Measurements from ENCODE around the gene STAC3.

Gene STAC3

GRCh38 chr12:57254506-57255280 is 3.7 kb upstream of the STAC3 start:
- H3K4me3 ChIP-seq (ENCODE audit: low read length in 2 of 2) = no peak overlapping the region
- H3K4me1 ChIP-seq (ENCODE audit: control insufficient read depth, insufficient read depth, low read length) = no peaks in the 10 kb centered on the region
- H3K27ac ChIP-seq (ENCODE audit: low read length) = no peak overlapping the region
- H3K27me3 ChIP-seq (ENCODE audit: control insufficient read depth in 1 of 2, insufficient read depth in 2 of 2, low read length in 2 of 2) = no peaks in the 10 kb centered on the region
- no peak overlapping the region for H3K9ac ChIP-seq (ENCODE audit: low read length in 2 of 2)
- no peaks in the 10 kb centered on the region for H3K9me3 ChIP-seq (ENCODE audit: control insufficient read depth in 2 of 2, low read length in 2 of 2)
- H3K36me3 ChIP-seq (ENCODE audit: control insufficient read depth in 2 of 2, insufficient read depth in 2 of 2, low read length in 2 of 2) = peaks cover 36 to 37% of the 10 kb centered on the region in 2 donors

DNA sequence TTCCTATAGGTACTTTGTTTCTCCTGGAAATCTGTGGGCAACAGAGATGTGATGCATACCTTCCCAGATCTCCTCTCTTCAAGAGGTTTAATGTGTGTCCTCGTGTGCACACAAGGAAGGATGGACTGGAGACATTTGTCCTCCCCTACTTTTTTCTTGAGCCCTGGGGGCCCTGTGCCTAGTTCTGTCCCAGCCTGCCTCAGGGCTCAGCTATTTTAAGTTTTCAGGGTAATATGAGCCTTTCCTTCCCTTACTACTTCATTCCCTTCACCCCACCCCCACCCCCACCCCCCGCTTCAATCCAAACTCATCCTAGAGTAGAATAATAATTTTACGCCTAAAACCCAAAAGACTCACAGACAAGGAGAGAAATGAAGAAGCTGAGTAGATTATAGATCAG is 446 bp downstream of the STAC3 start:
- Histone ChIP-seq H3K4me3 (ENCODE audit: low read length in 2 of 2) (no peak overlapping the region), H3K9me3 (ENCODE audit: control insufficient read depth in 2 of 2, low read length in 2 of 2) (no peaks in the 10 kb centered on the region), H3K4me1 (ENCODE audit: control insufficient read depth, insufficient read depth, low read length) (no peaks in the 10 kb centered on the region), H3K9ac (ENCODE audit: low read length in 2 of 2) (no peak overlapping the region), H3K27ac (ENCODE audit: low read length) (no peak overlapping the region), H3K27me3 (ENCODE audit: control insufficient read depth in 1 of 2, insufficient read depth in 2 of 2, low read length in 2 of 2) (peaks cover 4 to 10% of the 10 kb centered on the region in 2 donors), H3K36me3 (ENCODE audit: control insufficient read depth in 2 of 2, insufficient read depth in 2 of 2, low read length in 2 of 2) (peaks cover 5 to 8% of the 10 kb centered on the region in 2 donors)

DNA sequence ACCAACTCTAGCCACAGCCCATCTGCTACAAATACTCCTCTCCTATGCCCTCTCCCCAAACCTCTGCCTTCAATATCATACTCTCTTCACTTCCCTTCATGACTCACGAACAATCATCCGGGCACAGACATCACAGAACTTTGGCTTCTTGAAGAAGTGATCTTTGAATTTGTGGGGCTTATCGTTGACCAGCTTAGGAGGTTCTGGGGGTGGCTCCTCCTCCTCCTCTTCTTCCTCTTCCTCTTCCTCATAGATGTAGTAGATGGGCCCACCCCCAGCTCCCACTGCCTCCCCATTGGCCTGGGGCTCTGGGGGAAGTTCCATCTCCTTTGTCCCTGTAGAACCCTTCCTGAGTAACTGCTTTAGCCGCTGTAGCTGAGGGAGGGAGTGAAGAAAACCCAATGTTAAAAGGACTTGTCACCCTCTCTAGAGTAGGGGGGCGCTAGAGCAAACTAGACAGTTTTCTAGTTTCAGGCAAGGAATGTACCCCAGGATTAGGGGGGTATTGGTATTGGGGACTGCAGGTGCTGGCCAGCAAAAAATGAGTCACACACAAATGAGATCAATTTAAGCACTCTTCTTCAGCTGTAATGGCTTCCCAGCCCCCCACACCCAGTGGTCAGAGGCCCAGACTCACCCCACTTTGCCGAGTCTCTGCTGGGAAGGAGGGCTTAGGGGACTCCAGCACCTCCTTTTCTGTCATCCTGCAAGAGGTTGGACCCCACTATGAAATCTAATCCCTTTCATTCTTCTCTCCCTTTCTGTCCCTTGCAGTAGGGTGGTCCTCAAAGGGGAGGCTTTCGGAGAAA is 1.8 kb downstream of the STAC3 start:
- Histone ChIP-seq H3K4me1 (ENCODE audit: control insufficient read depth, insufficient read depth, low read length) (no peaks in the 10 kb centered on the region), H3K27me3 (ENCODE audit: control insufficient read depth in 1 of 2, insufficient read depth in 2 of 2, low read length in 2 of 2) (peaks cover 13% of the 10 kb centered on the region in 2 donors), H3K36me3 (ENCODE audit: control insufficient read depth in 2 of 2, insufficient read depth in 2 of 2, low read length in 2 of 2) (peaks cover 0 to 2% of the 10 kb centered on the region in 2 donors), H3K4me3 (ENCODE audit: low read length in 2 of 2) (no peak overlapping the region), H3K27ac (ENCODE audit: low read length) (no peak overlapping the region), H3K9ac (ENCODE audit: low read length in 2 of 2) (no peak overlapping the region), H3K9me3 (ENCODE audit: control insufficient read depth in 2 of 2, low read length in 2 of 2) (no peaks in the 10 kb centered on the region)

- peaks cover 33% of the 10 kb centered on the region in 2 donors for H3K27me3 ChIP-seq (ENCODE audit: control insufficient read depth in 1 of 2, insufficient read depth in 2 of 2, low read length in 2 of 2)
- no peak overlapping the region for H3K4me3 ChIP-seq (ENCODE audit: low read length in 2 of 2)
- no peaks in the 10 kb centered on the region for H3K36me3 ChIP-seq (ENCODE audit: control insufficient read depth in 2 of 2, insufficient read depth in 2 of 2, low read length in 2 of 2)
- H3K27ac ChIP-seq (ENCODE audit: low read length) = no peak overlapping the region
- H3K9me3 ChIP-seq (ENCODE audit: control insufficient read depth in 2 of 2, low read length in 2 of 2) = no peaks in the 10 kb centered on the region
- no peak overlapping the region for H3K9ac ChIP-seq (ENCODE audit: low read length in 2 of 2)
- peaks cover 18% of the 10 kb centered on the region for H3K4me1 ChIP-seq (ENCODE audit: control insufficient read depth, insufficient read depth, low read length)
Measured at GRCh38 chr12:57247041-57247440, 3.9 kb downstream of the STAC3 start.

DNA sequence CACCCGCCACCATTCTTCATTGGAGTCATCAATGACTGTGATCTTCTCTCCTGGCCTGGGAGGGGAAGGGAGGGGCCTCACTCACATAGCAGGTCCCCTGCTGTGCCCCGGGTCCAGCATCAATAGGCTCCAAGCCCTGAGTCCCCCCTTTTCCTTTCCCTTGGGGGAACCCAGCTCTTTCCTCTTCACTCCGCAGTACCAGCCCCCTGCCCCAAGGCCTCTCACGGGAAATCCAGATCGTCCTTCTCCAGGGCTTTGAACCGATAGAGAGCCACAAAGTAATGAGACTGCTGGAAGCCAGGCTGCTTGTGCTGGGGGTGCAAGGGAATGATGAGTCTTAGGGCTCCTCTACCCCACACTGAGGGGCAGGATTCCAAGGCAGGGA is 6.7 kb downstream of the STAC3 start:
- Histone ChIP-seq H3K4me3 (ENCODE audit: low read length in 2 of 2) (no peak overlapping the region), H3K9me3 (ENCODE audit: control insufficient read depth in 2 of 2, low read length in 2 of 2) (no peaks in the 10 kb centered on the region), H3K27me3 (ENCODE audit: control insufficient read depth in 1 of 2, insufficient read depth in 2 of 2, low read length in 2 of 2) (peaks cover 55 to 61% of the 10 kb centered on the region in 2 donors), H3K36me3 (ENCODE audit: control insufficient read depth in 2 of 2, insufficient read depth in 2 of 2, low read length in 2 of 2) (no peaks in the 10 kb centered on the region), H3K27ac (ENCODE audit: low read length) (no peak overlapping the region), H3K9ac (ENCODE audit: low read length in 2 of 2) (no peak overlapping the region), H3K4me1 (ENCODE audit: control insufficient read depth, insufficient read depth, low read length) (peaks cover 46% of the 10 kb centered on the region)

DNA sequence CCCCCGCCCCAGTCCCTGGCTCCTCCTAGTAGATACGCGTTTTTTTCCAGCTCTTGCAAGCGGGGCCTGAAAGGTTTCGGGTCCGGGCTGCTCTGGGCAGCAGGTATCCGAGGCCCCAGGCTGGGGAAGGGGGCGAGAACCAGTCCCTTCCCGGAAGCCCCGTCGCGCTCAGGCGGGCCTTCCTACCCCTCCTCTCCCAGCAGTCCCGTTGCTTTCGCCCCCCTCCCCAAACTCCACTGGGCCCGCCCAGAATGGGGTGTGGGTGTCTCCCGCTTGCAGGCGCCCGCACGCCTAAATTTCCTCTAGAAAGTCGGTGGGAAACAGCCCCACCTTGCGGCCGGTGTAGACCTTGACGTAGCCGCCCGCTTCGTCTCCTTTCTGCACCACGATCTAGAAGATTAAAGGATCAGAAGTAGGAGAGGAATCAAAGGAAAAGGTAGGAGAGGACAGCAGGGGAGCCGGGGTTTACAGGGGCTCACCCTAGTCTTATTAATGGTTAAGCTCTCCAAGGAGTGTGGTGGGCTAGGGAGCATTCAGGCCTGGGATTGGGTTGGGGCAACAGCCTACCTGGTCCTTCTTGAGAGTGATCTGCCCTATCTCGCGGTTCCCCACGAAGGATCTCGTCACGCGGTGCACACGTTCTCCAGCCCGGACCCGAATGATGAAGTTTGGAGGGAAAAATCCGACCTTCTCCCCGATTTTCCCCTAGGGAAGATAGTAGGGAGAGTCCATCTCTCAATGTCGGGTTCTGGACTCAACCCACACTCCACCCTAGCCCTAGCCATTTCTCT is 7.3 kb downstream of the STAC3 start:
- Histone ChIP-seq H3K27me3 (ENCODE audit: control insufficient read depth in 1 of 2, insufficient read depth in 2 of 2, low read length in 2 of 2) (peaks cover 56 to 61% of the 10 kb centered on the region in 2 donors), H3K9ac (ENCODE audit: low read length in 2 of 2) (no peak overlapping the region), H3K9me3 (ENCODE audit: control insufficient read depth in 2 of 2, low read length in 2 of 2) (no peaks in the 10 kb centered on the region), H3K36me3 (ENCODE audit: control insufficient read depth in 2 of 2, insufficient read depth in 2 of 2, low read length in 2 of 2) (no peaks in the 10 kb centered on the region), H3K4me3 (ENCODE audit: low read length in 2 of 2) (peak overlapping the region in 1 of 2 donors; percentile 40), H3K27ac (ENCODE audit: low read length) (no peak overlapping the region), H3K4me1 (ENCODE audit: control insufficient read depth, insufficient read depth, low read length) (peaks cover 51% of the 10 kb centered on the region)

DNA sequence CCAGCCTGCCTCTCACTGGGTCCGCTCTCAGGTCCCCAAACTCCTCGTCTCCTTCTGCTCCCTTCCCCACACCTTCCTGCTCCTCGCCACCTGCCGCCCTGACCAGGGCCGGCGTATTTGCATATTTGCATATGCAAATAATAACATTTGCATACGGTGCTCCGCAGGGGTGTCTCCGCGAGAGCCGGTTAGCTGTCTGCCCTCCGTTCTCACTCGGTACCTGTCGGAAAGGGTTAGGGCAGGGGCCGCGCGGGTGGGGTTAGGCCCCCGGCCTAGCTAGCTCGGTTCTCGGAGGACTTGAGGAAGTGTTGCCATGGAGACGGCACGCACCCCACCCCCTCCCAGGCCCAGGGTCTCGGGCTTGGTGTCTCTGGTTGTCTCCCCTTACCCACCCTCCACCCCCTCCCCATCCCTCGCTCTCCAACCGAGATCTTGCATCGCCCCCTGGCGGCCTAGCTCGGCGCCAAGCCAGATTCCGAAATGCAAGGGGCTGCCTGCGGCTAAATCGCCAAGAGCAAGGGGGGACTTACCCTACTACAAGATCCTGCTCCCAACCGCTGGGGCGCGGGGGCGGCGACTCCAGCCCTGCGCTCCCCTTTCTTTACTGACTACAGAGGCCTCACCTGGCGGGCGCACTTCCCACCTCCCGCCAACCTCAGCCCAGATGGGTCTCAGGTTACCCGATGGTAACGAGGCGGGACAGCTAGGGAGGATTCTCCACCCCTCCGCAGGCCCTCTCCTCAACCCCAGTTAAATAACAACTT is 8.1 kb downstream of the STAC3 start:
- H3K36me3 ChIP-seq (ENCODE audit: control insufficient read depth in 2 of 2, insufficient read depth in 2 of 2, low read length in 2 of 2) = no peaks in the 10 kb centered on the region
- H3K9ac ChIP-seq (ENCODE audit: low read length in 2 of 2) = no peak overlapping the region
- H3K27me3 ChIP-seq (ENCODE audit: control insufficient read depth in 1 of 2, insufficient read depth in 2 of 2, low read length in 2 of 2) = peaks cover 62 to 70% of the 10 kb centered on the region in 2 donors
- H3K27ac ChIP-seq (ENCODE audit: low read length) = no peak overlapping the region
- H3K9me3 ChIP-seq (ENCODE audit: control insufficient read depth in 2 of 2, low read length in 2 of 2) = no peaks in the 10 kb centered on the region
- peak overlapping the region; percentile 35 to 57 for H3K4me3 ChIP-seq (ENCODE audit: low read length in 2 of 2)
- peaks cover 59% of the 10 kb centered on the region for H3K4me1 ChIP-seq (ENCODE audit: control insufficient read depth, insufficient read depth, low read length)

- Histone ChIP-seq H3K9me3 (ENCODE audit: control insufficient read depth in 2 of 2, low read length in 2 of 2) (no peaks in the 10 kb centered on the region), H3K27ac (ENCODE audit: low read length) (no peak overlapping the region), H3K9ac (ENCODE audit: low read length in 2 of 2) (no peak overlapping the region), H3K4me3 (ENCODE audit: low read length in 2 of 2) (peak overlapping the region in 1 of 2 donors; percentile 47), H3K36me3 (ENCODE audit: control insufficient read depth in 2 of 2, insufficient read depth in 2 of 2, low read length in 2 of 2) (no peaks in the 10 kb centered on the region), H3K27me3 (ENCODE audit: control insufficient read depth in 1 of 2, insufficient read depth in 2 of 2, low read length in 2 of 2) (peaks cover 68 to 75% of the 10 kb centered on the region in 2 donors), H3K4me1 (ENCODE audit: control insufficient read depth, insufficient read depth, low read length) (peaks cover 60% of the 10 kb centered on the region)
Measured at GRCh38 chr12:57242329-57242690, 8.7 kb downstream of the STAC3 start.

DNA sequence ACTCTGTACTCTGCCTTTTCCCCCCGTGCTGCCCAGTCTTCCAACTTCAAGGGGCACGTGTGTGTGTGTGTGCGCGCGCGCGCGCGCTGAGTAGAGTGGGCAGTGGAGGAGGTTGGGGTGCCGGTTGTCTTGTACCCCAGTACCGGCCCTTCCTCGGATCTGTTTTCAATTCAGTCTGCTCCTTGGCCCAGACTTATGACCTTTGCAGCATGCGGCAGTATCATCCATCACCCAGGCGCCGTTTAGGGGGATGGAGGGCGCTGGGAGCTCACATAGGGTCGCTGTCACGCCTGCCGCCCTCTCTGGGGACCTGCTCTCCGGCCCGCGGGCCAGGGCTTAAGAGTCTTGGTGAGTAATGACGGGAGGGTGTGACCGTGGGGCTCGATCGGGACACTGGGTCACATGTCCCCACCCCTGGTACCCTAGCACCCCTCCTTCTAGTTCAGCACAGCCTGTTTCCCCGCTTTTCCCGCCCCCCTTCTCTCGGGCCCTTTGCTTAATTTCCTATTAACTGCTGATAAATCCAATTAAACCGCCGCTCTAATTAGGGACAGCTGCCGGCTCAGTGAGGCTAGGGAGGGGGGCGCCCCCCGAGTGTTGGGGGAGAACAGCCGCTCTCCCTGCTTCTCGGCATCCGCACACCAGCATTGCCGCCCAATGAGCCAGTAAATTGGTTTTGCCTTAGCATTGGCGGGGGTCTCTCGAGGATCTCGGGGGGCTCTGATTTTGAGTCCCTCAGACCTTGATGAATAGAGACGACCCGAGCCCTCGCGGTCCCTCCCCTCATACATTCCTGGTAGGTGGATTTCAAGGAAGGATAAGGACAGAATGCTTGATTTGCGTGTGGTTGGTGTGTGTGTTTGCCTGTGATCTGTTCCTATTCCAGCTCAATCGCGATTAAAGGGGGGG is 9.3 kb downstream of the STAC3 start:
- Histone ChIP-seq H3K9me3 (ENCODE audit: control insufficient read depth in 2 of 2, low read length in 2 of 2) (no peaks in the 10 kb centered on the region), H3K27ac (ENCODE audit: low read length) (no peak overlapping the region), H3K36me3 (ENCODE audit: control insufficient read depth in 2 of 2, insufficient read depth in 2 of 2, low read length in 2 of 2) (no peaks in the 10 kb centered on the region), H3K4me1 (ENCODE audit: control insufficient read depth, insufficient read depth, low read length) (peaks cover 60% of the 10 kb centered on the region), H3K9ac (ENCODE audit: low read length in 2 of 2) (no peak overlapping the region), H3K4me3 (ENCODE audit: low read length in 2 of 2) (no peak overlapping the region), H3K27me3 (ENCODE audit: control insufficient read depth in 1 of 2, insufficient read depth in 2 of 2, low read length in 2 of 2) (peaks cover 70 to 80% of the 10 kb centered on the region in 2 donors)

All from stomach smooth muscle (tissue), 2 donors.